Measurements from ENCODE around the gene WIPF2.

DNA sequence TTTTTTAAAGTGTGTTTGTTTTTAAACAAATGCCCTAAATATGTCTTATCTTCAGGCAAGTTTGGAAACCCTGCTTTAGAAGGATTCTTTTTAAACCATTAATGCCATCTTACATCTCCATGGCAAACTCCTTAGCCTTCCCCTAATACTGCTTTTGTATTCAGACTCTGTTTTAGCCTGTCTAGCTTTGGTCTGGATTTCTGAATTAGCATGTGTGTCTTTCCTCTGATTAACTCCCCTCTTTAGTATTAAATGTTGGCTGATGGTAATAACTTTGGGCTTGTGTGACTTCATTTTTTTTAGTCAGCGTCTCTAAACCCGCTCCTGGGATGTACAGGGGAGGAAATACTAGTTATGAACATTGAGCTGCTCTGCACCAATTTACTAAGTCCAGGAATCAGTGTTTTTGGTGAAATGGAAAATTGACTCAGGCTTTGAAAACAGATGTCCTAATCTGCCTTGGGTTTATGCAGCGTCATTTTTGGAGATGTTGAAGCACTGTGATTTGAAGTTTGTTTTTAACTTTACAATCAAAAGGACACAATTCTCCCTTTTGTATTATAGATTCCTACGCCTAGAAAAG is 22.2 kb downstream of the WIPF2 start:
- no peak for TF ChIP-seq EZH2phosphoT487 (conservative IDR thresholded peaks at IDR 0.05; ENCODE audit: low read length)
- TF ChIP-seq, protein P1, sequence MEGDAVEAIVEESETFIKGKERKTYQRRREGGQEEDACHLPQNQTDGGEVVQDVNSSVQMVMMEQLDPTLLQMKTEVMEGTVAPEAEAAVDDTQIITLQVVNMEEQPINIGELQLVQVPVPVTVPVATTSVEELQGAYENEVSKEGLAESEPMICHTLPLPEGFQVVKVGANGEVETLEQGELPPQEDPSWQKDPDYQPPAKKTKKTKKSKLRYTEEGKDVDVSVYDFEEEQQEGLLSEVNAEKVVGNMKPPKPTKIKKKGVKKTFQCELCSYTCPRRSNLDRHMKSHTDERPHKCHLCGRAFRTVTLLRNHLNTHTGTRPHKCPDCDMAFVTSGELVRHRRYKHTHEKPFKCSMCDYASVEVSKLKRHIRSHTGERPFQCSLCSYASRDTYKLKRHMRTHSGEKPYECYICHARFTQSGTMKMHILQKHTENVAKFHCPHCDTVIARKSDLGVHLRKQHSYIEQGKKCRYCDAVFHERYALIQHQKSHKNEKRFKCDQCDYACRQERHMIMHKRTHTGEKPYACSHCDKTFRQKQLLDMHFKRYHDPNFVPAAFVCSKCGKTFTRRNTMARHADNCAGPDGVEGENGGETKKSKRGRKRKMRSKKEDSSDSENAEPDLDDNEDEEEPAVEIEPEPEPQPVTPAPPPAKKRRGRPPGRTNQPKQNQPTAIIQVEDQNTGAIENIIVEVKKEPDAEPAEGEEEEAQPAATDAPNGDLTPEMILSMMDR (IDR thresholded peaks at IDR 0.05; ENCODE audit: insufficient read depth, low read length, poor library complexity, severe bottlenecking), result no peak
